Prostate gland (tissue), 2 donors: ENCODE results near the gene SLC25A26.

Experiments used
- POLR2AphosphoS5 ChIP-seq: sonication (generic); formaldehyde crosslinking; IDR thresholded peaks from one replicate; pipeline ENCODE4 v1.6.1; 2017; ENCODE audit warnings: antibody characterized with exemption
- TF ChIP-seq, protein P1 (sequence below), 4 experiments: fragments of 200-600 bp in 2 of 4; fragments of 450-650 bp in 2 of 4; sonication (generic) in 2 of 4; IDR thresholded peaks; 1 replicate in 3 of 4; 2 replicates in 1 of 4; pipeline ENCODE4 v1.5.1; 2016 to 2019; ENCODE audit warnings: antibody characterized with exemption in 4 of 4, mild to moderate bottlenecking in 2 of 4, moderate library complexity in 2 of 4

DNA sequence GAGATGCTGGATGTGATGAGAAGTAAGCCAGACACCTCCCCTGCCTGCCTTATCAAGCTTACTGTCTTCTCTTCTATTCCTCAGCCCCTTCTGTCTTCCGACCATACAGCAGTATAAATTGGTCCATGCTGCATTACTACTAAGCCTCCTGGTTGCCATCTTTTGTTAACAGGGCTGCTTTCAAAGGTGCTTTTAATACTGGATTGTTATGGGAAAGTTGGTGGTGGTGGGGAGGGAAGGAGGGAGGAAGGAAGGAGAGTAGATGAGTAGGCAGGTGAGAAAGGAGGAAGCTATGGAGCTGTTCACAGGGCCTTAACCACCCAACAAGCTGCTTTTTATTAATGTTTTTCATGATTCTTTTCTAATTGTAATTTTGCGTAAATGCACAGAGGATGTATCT, 114.9 kb downstream of the SLC25A26 start:
- TF ChIP-seq, protein P1, sequence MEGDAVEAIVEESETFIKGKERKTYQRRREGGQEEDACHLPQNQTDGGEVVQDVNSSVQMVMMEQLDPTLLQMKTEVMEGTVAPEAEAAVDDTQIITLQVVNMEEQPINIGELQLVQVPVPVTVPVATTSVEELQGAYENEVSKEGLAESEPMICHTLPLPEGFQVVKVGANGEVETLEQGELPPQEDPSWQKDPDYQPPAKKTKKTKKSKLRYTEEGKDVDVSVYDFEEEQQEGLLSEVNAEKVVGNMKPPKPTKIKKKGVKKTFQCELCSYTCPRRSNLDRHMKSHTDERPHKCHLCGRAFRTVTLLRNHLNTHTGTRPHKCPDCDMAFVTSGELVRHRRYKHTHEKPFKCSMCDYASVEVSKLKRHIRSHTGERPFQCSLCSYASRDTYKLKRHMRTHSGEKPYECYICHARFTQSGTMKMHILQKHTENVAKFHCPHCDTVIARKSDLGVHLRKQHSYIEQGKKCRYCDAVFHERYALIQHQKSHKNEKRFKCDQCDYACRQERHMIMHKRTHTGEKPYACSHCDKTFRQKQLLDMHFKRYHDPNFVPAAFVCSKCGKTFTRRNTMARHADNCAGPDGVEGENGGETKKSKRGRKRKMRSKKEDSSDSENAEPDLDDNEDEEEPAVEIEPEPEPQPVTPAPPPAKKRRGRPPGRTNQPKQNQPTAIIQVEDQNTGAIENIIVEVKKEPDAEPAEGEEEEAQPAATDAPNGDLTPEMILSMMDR (IDR thresholded peaks at IDR 0.05): no peak
- TF ChIP-seq POLR2AphosphoS5: no peak
